ENCODE measurements around the gene FRAT2.
"Not testable (repeated sequence)": the region's sequence is repeated elsewhere in the genome, so short reads cannot be mapped to it uniquely, and the experiment has no call there.

Gene FRAT2

DNA sequence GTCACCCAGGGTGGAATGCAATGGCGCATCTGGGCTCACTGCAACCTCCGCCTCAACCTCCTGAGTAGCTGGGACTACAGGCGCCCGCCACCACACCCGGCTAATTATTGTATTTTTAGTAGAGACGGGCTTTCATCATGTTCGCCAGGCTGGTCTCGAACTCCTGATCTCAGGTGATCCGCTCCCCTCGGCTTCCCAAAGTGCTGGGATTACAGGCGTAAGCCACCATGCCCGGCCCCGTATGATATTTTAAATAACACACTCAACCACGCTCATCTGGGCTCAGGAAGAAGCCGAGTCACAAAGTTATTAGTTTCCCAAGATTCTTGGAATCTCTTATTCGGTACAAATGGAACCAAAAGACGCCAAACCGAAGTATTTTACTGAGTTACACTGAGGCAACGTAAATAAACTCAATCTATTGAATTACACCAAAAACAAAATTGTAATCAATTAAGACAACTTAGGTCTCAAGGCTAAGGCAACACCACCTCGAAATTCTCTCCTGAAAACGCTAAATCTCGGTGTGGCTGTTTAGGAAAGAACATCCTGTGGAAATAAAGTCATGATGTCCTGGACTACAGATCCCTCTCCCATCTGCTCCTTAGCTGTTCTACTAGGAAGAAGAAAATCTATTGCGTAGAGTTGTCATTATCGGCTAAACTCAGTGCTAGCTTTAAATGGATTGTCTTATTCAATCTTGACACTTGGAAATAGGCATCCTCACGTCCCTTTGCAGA, 43.0 kb downstream of the FRAT2 start:
- DNase-seq (ENCODE audit: low spot score), result no peak

DNA sequence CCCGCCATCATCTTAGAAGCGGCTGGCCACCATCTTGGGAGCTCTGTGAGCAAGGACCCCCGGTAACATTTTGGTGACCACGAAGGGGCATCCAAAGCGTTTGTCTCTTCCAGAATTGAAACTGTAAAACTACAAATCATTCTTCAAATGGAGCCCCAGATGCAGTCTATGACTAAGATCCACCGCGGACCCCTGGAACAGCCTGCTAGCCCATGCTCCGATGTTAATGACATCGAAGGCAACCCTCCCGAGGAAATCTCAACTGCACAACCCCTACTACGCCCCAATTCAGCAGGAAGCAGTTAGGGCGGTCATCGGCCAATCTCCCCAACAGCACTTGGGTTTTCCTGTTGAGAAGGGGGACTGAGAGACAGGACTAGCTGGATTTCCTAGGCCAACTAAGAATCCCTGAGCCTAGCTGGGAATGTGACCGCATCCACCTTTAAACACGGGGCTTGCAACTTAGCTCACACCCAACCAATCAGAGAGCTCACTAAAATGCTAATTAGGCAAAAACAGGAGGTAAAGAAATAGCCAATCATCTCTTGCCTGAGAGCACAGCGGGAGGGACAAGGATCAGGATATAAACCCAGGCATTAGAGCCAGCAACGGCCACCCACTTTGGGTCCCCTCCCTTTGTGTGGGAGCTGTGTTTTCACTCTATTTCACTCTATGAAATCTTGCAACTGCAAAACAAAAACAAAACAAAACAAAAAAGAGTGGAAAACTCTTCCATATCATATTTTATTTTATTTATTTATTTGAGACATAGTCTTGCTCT, 43.8 kb downstream of the FRAT2 start:
- DNase-seq (ENCODE audit: low spot score), result not testable (repeated sequence)

DNA sequence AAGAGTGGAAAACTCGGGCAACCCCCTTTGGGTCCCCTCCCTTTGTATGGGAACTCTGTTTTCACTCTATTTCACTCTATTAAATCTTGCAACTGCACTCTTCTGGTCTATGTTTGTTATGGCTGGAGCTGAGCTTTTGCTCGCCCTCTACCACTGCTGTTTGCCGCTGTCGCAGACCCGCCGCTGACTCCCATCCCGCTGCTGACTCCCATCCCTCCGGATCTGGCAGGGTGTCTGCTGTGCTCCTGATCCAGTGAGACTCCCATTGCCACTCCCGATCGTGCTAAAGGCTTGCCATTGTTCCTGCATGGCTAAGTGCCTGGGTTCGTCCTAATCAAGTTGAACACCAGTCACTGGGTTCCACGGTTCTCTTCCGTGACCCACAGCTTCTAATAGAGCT, 44.5 kb downstream of the FRAT2 start:
- DNase-seq (ENCODE audit: low spot score), result not testable (repeated sequence)

All from germinal center (tissue), 1 donor.